Esophagus muscularis mucosa (tissue), 4 donors: ENCODE data around the gene RHOF. TPM values are rescaled to one million over a fixed set of nuclear protein-coding genes. Genes with fewer than 3 reads are reported as not detected.

Source experiments
- DNase-seq: peaks from one replicate; pipeline ENCODE4 v3.0.0-alpha.2; 2017; ENCODE audit errors: extremely low spot score
- H3K27ac ChIP-seq, 4 donors: fragments of 200-600 bp; sonication (generic); replicated peaks in 1 of 4; 1 replicate in 3 of 4; 2 replicates in 1 of 4; pipeline ENCODE4 v1.5.1; 2016 to 2019; ENCODE audit warnings: mild to moderate bottlenecking in 1 of 4
- H3K27me3 ChIP-seq, 4 donors: fragments of 200-600 bp; sonication (generic); one replicate each; pipeline versions ENCODE4 v1.5.1 to v1.6.0; 2016 to 2019
- H3K36me3 ChIP-seq, 4 donors: fragments of 200-600 bp; sonication (generic); one replicate each; pipeline ENCODE4 v1.5.1; 2016 to 2019
- H3K4me1 ChIP-seq, 4 donors: fragments of 200-600 bp; sonication (generic); one replicate each; pipeline ENCODE4 v1.5.1; 2016 to 2019
- H3K4me3 ChIP-seq, 4 donors: fragments of 200-600 bp; sonication (generic); 1 replicate in 2 of 4; 2 replicates in 2 of 4; pipeline ENCODE4 v1.5.1; 2016 to 2019; ENCODE audit warnings: mild to moderate bottlenecking in 4 of 4, moderate library complexity in 1 of 4
- H3K9me3 ChIP-seq, 4 donors: fragments of 200-600 bp; sonication (generic); 1 replicate in 3 of 4; 2 replicates in 1 of 4; pipeline ENCODE4 v1.5.1; 2016 to 2019
- CTCF ChIP-seq, 3 experiments: fragments of 200-600 bp in 2 of 3; fragments of 450-650 bp in 1 of 3; sonication (generic) in 2 of 3; IDR thresholded peaks; one replicate each; pipeline ENCODE4 v1.5.1; 2017 to 2019; ENCODE audit warnings: antibody characterized with exemption in 3 of 3, mild to moderate bottlenecking in 2 of 3, moderate library complexity in 1 of 3
- EP300 ChIP-seq: sonication (generic); formaldehyde crosslinking; IDR thresholded peaks from one replicate; pipeline ENCODE4 v1.6.1; 2017; ENCODE audit warnings: antibody characterized with exemption
- POLR2A ChIP-seq: fragments of 450-650 bp; IDR thresholded peaks from one replicate; pipeline ENCODE4 v1.6.1; 2017; ENCODE audit warnings: antibody characterized with exemption, moderate library complexity, mild to moderate bottlenecking, low read depth
- POLR2AphosphoS5 ChIP-seq, 2 donors: sonication (generic); formaldehyde crosslinking; IDR thresholded peaks; one replicate each; pipeline ENCODE4 v1.6.1; 2017; ENCODE audit warnings: antibody characterized with exemption in 2 of 2
- WGBS: methylation state at CpG from one replicate; pipeline ENCODE4 v1.1.5; 2018; 5-methylcytosine and 5-hydroxymethylcytosine counted together
- intact Hi-C: fragments of 100-400 bp; cut with DNase I; formaldehyde crosslinking; loops from one replicate; pipeline ENCODE4 v1.15.1; 2023
- total RNA-seq, 4 donors: library from RNA; depleted of rRNA; stranded (reverse); fragments of >200 nt; gene quantifications; one replicate each; pipeline versions ENCODE4 v1.1.0 to v1.2.1, GENCODE V29; 2016

The RHOF gene
- total RNA-seq, 4 donors from 2014 or later: 7.0 to 23.2 (median 15.9) TPM

GRCh38 chr12:121802843-121803698 lies 9.6 kb upstream of the RHOF start:
- under 1% methylated on average over 45 of the region's 65 CpGs for WGBS
- TF ChIP-seq POLR2A: peak; percentile 95
- no peak for TF ChIP-seq CTCF (IDR thresholded peaks at IDR 0.05)
- TF ChIP-seq EP300: no peak
- peak in 1 of 2 donors; percentile 92 for TF ChIP-seq POLR2AphosphoS5 (IDR thresholded peaks at IDR 0.05)
- DNase-seq: peak; percentile 99
- H3K27me3 ChIP-seq: no peaks in the 10 kb centered on the region
- peaks cover 0 to 17% (median 6%) of the 10 kb centered on the region in 4 donors for H3K36me3 ChIP-seq
- H3K27ac ChIP-seq: peak overlapping the region; percentile 97 to 100 (median 100)
- H3K4me3 ChIP-seq: peak overlapping the region; percentile 65 to 94 (median 84)
- no peaks in the 10 kb centered on the region for H3K9me3 ChIP-seq
- intact Hi-C loops: no loop called here
- peaks cover 43 to 57% (median 47%) of the 10 kb centered on the region in 4 donors for H3K4me1 ChIP-seq

- Histone ChIP-seq H3K9me3 (no peaks in the 10 kb centered on the region), H3K4me1 (peaks cover 44 to 57% (median 47%) of the 10 kb centered on the region in 4 donors), H3K27me3 (no peaks in the 10 kb centered on the region), H3K4me3 (peak overlapping the region; percentile 65 to 94 (median 84)), H3K27ac (peak overlapping the region; percentile 97 to 100 (median 100)), H3K36me3 (peaks cover 0 to 10% (median under 1%) of the 10 kb centered on the region in 4 donors)
- TF ChIP-seq POLR2A (no peak), POLR2AphosphoS5 (IDR thresholded peaks at IDR 0.05) (no peak), CTCF (IDR thresholded peaks at IDR 0.05) (no peak), EP300 (no peak)
- 0% methylated on average over 1 of the region's 1 CpG for WGBS
- DNase-seq: no peak
- intact Hi-C loops: no loop called here
Observed at GRCh38 chr12:121802485-121802842, 9.0 kb upstream of the RHOF start.

- Histone ChIP-seq H3K36me3 (peaks cover 0 to 4% (median 0%) of the 10 kb centered on the region in 4 donors), H3K27ac (peak overlapping the region; percentile 97 to 100 (median 100)), H3K4me1 (peaks cover 43 to 57% (median 47%) of the 10 kb centered on the region in 4 donors), H3K9me3 (no peaks in the 10 kb centered on the region), H3K27me3 (no peaks in the 10 kb centered on the region), H3K4me3 (peak overlapping the region; percentile 65 to 94 (median 84))
- intact Hi-C loops: no loop called here
- TF ChIP-seq POLR2A: no peak
- TF ChIP-seq EP300: no peak
- WGBS: 2% methylated on average over 18 of the region's 18 CpGs
- DNase-seq: no peak
Observed at GRCh38 chr12:121801595-121802484, 8.4 kb upstream of the RHOF start.

GRCh38 chr12:121800694-121801594 lies 7.5 kb upstream of the RHOF start:
- peak; percentile 43 for TF ChIP-seq POLR2A
- peak in 1 of 2 donors; percentile 69 for TF ChIP-seq POLR2AphosphoS5 (IDR thresholded peaks at IDR 0.05)
- no peak for TF ChIP-seq CTCF (IDR thresholded peaks at IDR 0.05)
- TF ChIP-seq EP300: no peak
- Histone ChIP-seq H3K4me1 (peaks cover 43 to 57% (median 47%) of the 10 kb centered on the region in 4 donors), H3K27ac (peak overlapping the region; percentile 97 to 100 (median 100)), H3K27me3 (no peaks in the 10 kb centered on the region), H3K9me3 (no peaks in the 10 kb centered on the region), H3K36me3 (peaks cover 0 to 4% (median 2%) of the 10 kb centered on the region in 4 donors), H3K4me3 (peak overlapping the region; percentile 65 to 94 (median 84))
- no peak for DNase-seq
- intact Hi-C loops: no loop called here
- WGBS: 0% methylated on average over 38 of the region's 86 CpGs
